ENCODE measurements around the gene FAM13A. TPM values are rescaled to one million over a fixed set of nuclear protein-coding genes. Genes with fewer than 3 reads are reported as not detected.

Gene FAM13A
- total and polyA plus RNA-seq, 10 donors, result 2.7 to 24.9 (median 18.3) TPM

- Histone ChIP-seq H3K4me3 (no peak overlapping the region), H3K27me3 (replicated peaks in 1 of 7) (no peaks in the 10 kb centered on the region), H3K9me3 (peaks cover 0 to 6% (median 0%) of the 10 kb centered on the region in 8 donors), H3K4me1 (no peaks in the 10 kb centered on the region), H3K27ac (no peak overlapping the region), H3K36me3 (no peaks in the 10 kb centered on the region)
- intact Hi-C loops (cut with DNase I; ENCODE audit: low total_unique reads), result no loop called here
- TF ChIP-seq CTCF (IDR thresholded peaks at IDR 0.05 in 8 of 11, conservative IDR thresholded peaks at IDR 0.05 in 3 of 11), result no peak
- no peak for TF ChIP-seq POLR2AphosphoS5 (IDR thresholded peaks at IDR 0.05)
- TF ChIP-seq POLR2A (IDR thresholded peaks at IDR 0.05), result no peak
- 89 to 100% (median 95%) methylated on average over 1 of the region's 1 CpG for WGBS, 5 donors
- no peak for DNase-seq
Measured at GRCh38 chr4:88969746-88970145, 87.2 kb downstream of the FAM13A start.

DNA sequence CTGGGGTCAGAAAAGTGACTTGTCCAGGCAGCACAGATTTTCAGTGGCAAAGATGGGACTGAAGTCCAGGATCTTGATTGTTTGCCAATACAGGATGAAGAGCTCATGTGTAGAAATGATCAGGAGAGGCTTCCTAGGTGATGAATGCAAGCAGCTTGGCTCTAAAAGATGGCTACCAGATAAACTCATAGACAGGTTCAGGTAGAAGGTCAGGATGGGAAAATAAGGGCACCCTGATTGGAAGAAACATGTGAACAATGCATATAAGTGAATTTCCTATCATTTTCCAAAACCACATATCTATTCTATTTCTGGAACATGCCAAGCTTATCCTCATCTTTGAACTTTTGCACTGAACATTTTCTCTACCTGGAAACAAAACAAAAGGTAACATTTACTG lies 87.7 kb downstream of the FAM13A start:
- intact Hi-C loops (cut with DNase I; ENCODE audit: low total_unique reads), result no loop called here
- Histone ChIP-seq H3K4me3 (no peak overlapping the region), H3K27me3 (replicated peaks in 1 of 7) (no peaks in the 10 kb centered on the region), H3K4me1 (no peaks in the 10 kb centered on the region), H3K36me3 (no peaks in the 10 kb centered on the region), H3K27ac (no peak overlapping the region), H3K9me3 (peaks cover 0 to 6% (median 0%) of the 10 kb centered on the region in 8 donors)
- DNase-seq, result no peak
- TF ChIP-seq POLR2AphosphoS5 (IDR thresholded peaks at IDR 0.05), result no peak
- TF ChIP-seq POLR2A (IDR thresholded peaks at IDR 0.05), result no peak
- TF ChIP-seq CTCF (IDR thresholded peaks at IDR 0.05 in 8 of 11, conservative IDR thresholded peaks at IDR 0.05 in 3 of 11), result no peak

DNA sequence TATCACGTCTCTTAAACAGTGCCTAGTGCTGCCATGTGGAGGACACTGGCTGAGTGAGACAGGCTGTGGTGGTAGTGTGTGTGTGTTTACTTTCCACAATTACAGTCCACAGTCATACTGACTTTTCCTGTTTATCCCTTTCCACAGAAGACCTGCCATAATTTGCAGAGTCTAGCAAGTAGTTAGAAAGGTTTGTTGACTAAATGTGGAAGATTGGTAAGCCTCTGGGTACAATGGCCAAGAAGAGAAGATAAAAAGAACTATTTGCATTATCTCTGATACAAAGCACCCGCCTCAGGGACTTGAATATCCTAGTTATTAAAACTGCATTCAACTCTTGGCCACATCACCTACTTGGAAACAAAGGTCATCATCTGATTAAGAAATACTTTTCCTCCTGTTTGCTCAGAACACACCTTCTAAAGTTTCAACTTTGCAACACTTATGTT lies 89.1 kb downstream of the FAM13A start:
- no peak for DNase-seq
- Histone ChIP-seq H3K27ac (no peak overlapping the region), H3K36me3 (no peaks in the 10 kb centered on the region), H3K4me3 (no peak overlapping the region), H3K4me1 (peaks cover 0 to 3% (median 0%) of the 10 kb centered on the region in 6 donors), H3K9me3 (no peaks in the 10 kb centered on the region), H3K27me3 (replicated peaks in 1 of 7) (no peaks in the 10 kb centered on the region)
- 84 to 98% (median 88%) methylated on average over 2 of the region's 2 CpGs for WGBS, 5 donors
- intact Hi-C loops (cut with DNase I; ENCODE audit: low total_unique reads), result no loop called here
- TF ChIP-seq CTCF (IDR thresholded peaks at IDR 0.05 in 8 of 11, conservative IDR thresholded peaks at IDR 0.05 in 3 of 11) (no peak), POLR2A (IDR thresholded peaks at IDR 0.05) (no peak), POLR2AphosphoS5 (IDR thresholded peaks at IDR 0.05) (no peak)

DNA sequence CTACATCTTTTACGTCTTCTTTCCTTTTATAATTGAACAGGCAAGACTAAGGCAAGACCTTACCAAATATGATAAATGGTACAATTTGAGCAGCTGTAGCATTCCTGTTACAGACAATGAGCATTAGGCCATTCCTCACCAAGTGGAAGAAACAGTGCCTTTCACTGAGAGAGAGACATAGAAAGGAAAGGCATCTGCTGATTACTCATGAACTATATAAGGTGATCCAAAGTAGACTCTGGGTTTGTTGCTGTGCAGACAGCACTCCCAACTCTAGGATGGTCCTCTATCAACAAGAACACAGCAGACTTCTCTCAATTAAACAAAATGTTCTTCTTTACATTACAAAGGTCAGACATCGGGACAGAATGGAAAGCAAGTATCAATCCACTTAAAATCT lies 91.9 kb downstream of the FAM13A start:
- DNase-seq, result no peak
- H3K36me3 ChIP-seq, result no peaks in the 10 kb centered on the region
- H3K9me3 ChIP-seq, result no peaks in the 10 kb centered on the region
- H3K27ac ChIP-seq, result no peak overlapping the region
- H3K4me3 ChIP-seq, result no peak overlapping the region
- no peaks in the 10 kb centered on the region for H3K27me3 ChIP-seq (replicated peaks in 1 of 7)
- 94 to 100% (median 98%) methylated on average over 2 of the region's 2 CpGs for WGBS, 5 donors
- H3K4me1 ChIP-seq, result peaks cover 0 to 14% (median 5%) of the 10 kb centered on the region in 6 donors
- intact Hi-C loops (cut with DNase I; ENCODE audit: low total_unique reads), result no loop called here
- TF ChIP-seq POLR2AphosphoS5 (IDR thresholded peaks at IDR 0.05) (no peak), POLR2A (IDR thresholded peaks at IDR 0.05) (no peak), CTCF (IDR thresholded peaks at IDR 0.05 in 8 of 11, conservative IDR thresholded peaks at IDR 0.05 in 3 of 11) (no peak)
